ENCODE results near the gene DUSP5.
"Not testable (repeated sequence)": the region's sequence is repeated elsewhere in the genome, so short reads cannot be mapped to it uniquely, and the experiment has no call there.

The DUSP5 gene

DNA sequence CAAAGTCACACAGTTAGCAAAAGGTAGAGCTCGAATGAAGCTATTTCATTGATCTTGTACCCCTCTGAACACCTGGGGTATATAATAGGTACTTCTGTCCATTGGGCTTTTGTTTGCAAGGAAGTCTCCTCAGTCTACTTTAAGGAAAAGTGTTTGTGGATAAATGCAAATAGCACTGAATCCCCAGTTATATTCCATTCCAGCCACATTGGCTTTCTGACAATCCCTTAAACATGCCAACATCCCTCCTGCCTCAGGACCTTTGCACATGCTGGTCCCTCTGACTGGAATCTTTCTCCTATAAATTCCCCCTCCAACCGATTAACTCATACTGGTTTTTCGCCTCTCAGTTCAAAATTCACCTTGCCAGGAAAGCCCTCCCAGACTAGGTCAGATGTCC is 17.1 kb downstream of the DUSP5 start:
- DNase-seq: no peak

DNA sequence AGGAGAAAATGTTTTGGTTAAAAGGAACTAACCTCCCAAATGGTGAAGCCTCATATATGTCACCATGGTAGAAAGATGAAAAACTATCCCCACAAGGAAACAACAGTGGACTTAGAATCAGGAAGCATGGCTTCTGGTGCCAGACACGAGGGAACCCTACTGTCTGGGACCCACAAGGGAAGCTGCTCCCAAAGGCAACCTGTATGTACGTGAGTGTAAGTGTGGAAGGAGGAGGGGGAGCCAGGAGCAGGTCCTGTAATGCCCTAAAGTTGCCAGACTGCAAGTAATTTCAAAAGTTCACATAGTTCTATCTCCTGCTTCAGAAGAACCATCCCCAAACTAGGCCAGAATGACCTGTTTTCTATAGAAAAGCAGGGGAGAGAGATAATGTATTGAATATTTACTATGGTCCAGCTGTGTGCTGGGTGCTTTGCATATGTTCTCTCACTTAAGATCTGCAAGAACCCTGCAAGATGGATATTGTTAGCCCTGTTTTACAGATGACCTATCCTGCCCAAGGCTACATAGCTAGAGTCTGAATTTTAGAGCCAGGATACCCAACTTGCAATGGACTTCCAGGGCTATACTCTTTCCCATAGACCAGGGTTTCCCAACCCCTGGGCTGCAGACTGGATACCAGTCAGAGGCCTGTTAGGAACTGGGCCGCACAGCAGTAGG is 19.2 kb downstream of the DUSP5 start:
- no peak for DNase-seq

DNA sequence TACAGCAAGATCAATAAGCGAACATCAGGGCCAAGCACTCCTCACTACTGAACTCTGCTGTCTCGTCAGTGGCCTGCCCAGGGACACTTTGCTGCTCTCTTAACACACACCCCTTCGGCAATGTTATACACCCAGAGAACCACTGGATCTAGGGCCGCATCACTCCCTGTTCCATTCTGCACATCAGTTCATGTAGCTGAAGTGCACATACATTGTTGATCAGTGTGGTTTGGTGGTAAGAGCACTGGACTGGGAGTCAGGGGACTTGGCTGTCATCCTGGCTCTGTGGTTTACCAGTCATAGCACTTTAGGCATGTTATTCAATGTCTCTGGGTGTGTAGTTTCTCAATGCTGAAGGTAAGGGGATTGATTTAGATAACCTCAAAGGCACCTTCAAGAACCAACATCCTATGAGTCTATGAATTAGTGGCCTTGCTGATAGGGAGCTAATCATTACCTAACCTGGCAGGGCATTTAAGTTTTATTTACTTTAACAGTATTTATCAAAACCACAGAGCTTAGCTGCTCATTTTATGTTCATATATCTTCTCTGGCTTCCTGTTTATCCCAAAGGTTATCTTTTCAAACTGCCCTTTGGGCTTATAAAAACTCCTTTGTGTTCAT is 24.8 kb downstream of the DUSP5 start:
- DNase-seq: no peak

DNA sequence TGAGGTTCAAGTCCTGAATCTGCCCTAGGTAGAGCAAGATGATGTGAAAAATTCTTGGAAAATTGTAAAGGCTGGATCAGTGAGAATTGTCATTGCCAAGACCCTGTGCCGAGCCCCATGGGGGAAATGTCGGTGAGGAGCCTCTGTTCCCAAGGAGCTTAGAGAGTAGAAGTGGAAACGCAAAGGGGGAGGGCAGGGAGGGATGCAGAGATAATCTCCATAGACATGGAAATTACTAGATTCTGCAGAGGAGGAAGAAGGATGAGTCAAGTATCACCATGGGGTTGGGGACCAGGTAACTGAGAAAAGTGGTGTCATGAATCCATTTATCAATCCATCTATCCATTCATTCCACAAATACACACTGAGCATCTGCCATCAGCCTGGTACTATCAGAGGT is 26.0 kb downstream of the DUSP5 start:
- DNase-seq: no peak

DNA sequence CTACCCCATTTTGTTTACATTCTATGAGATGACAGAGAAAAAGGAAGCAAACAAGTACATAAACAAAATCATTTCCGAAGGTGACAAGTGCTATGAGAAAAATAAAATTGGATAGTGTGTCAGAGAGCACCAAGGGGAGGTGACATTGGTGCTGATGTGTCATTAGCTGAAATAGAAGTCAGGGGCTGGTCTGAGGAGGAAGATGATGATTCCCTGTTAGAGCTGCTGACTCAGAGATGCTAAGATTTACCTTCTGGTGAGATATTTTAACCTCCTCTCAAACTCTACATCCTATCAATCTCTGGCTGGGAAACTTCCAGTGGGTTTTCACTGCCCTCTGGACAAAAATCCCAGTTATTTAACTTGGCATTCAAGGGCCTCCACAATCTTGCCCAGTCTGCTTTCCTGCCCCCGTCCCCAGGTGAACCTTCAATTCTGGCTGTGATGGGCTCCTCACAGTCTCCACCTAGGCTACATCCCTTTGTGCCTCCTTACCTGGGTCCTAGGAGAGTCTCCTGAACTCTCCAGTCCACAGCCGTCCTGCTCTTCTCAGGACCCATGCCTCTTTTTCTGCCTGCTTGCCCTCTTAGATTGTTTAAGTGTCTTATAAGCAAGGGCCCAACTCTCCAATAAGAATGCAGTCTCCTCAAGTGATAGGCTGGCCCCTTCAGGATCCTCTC is 26.6 kb downstream of the DUSP5 start:
- DNase-seq: no peak

DNA sequence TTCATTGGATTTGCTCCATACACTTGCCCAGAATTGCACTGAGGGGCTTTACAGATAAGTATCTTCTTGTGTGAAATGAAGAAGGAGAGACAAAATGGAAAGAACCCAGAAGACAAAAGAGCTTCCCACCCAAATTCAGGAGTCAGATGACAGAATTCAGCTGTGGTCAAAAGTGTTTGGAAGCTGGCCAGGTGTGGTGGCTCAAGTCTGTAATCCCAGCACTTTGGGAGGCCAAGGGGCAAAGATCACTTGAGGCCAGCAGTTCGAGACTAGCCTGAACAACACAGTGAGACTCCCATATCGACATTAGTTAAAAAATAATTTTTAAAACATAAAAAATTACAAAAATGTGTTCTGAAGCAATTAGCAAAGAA is 27.1 kb downstream of the DUSP5 start:
- DNase-seq: no peak

DNA sequence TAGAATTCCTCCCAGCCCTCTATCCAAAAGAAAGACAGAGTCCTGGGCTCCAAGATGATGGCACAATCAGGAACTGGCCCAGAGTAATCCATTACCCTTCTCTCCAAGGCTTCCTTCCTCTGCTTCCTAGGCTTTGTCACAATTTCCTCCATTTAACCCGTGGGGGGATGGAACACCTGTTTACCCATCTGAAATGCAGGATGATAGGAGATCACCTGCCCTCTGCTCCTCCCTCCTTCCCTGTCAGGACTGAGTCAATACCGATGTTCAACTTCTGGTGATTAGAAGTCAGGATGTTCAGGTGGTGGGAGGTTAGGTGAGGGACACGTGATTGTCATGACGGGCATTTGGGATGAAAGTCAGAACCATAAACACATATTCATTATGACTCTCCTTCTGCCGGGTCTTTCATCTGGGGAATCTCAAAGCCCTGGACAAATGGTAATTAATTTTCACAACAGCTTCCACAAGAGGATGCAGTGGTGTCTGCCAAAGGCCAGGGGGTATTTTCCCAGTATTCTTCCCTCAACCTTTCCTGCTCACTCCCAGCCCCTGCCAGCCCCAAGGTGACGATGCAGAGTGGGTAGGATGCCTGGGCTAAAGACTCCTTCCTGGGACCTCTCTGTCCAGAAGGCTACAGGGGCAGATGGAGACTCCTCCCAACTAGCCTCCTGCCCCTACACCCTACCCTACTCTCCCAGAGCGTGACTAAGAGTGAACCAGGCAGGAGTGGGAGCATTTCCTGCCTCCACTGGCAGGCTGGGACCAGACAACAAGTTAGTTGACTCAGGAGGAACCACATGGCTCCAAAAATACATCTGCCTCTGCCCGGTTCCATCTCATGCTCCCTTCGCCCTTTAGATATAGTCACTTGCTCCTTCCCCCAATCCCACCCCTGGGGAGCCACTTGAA is 27.9 kb downstream of the DUSP5 start:
- DNase-seq: no peak

DNA sequence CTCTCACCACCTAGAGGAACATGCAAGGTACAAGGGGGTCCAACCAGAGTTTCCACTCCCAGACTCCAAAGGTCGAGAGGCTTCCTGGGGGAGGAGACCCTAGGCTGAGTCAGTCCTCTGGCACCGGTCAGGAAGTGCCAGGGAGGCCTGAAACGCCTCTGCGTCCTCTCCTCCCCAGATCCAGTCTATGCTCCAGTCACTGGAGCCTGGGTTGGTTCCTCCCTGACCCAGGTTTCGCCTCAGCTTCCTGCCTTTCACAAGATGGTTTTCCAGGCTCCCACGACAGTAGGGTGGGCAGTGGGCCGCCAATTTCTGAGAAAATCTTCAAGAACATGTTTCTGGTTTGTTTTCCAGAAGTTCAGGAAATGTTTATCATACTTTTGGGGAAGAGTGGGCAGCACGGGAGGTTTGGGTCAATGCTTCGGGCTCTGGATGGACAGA is 30.0 kb downstream of the DUSP5 start:
- DNase-seq: no peak

DNA sequence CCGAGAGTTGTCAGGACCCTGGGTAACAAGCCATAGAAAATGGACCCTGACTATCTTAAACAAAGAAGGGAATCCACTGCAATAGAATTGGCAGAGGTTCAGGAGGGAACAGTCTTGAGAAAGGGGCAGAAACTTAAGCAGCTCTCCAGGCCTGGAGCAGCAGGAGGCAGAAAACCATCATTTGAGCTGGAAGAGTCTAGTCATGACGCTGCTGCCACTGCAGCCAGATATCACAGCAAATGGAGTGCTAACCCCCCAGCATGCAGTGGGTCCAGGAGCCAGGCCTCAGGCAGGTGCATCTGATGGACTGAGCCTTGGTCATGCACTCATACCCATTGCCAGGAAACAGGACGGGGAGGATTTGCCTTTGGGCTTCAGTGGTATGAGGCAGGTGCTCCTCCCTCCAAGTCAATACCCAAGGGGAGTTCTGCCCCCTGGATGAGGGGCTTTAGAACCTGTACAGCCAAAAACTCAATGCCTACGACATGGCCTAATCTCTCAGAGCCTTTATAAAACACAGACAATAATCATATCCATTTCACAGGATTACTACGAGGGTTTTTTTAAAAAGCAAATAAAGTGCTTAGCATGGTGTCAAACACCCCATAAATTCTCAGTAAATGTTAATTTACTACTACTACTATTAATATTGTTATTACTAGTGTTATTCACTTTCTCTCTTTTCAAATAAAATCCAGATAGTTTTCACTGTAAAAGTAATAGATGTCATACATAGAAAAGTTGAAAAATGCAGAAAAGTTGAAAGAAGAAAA is 30.7 kb downstream of the DUSP5 start:
- DNase-seq: no peak

DNA sequence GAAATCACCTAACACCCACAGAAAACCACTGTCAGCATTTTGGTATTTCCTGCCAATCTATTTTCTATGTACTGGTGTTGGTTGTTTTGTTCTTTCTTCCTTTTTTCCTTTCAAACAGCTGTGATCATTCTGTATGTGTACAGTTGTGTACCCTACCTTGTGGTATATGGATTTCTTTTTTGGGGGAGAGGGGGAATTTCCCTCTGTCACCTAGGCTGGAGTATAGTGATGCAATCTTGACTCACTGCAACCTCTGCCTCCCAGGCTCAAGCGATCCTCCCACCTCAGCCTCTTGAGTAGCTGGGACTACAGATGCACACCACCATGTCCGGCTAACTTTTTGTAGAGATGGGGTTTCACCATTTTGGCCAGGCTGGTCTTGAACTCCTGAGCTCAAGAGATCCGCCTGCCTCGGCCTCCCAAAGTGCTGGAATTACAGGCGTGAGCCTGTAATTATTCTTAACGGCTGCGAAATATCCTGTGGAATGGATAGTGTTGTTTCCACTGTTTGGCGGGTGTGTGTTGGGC is 31.4 kb downstream of the DUSP5 start:
- not testable (repeated sequence) for DNase-seq

DNA sequence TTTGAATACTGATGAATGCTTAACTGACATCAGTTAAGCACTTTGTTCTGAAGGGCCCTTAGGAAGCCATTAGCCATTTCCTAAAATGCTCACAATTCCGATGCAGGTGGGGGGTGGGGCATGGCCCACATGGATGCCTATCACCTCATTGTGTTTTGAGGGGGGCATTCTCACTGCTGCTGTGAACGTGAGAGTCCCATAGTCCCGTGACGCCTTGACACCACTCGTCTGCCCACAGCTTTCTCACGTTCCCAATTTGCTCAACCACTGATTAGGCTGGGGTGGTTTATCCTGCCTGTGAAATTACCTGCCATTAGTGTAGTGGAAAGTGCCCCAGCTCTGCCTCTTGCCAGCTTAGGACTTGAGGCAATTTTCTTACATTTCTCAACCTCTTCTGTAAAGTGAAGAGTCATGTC is 31.9 kb downstream of the DUSP5 start:
- DNase-seq: no peak

DNA sequence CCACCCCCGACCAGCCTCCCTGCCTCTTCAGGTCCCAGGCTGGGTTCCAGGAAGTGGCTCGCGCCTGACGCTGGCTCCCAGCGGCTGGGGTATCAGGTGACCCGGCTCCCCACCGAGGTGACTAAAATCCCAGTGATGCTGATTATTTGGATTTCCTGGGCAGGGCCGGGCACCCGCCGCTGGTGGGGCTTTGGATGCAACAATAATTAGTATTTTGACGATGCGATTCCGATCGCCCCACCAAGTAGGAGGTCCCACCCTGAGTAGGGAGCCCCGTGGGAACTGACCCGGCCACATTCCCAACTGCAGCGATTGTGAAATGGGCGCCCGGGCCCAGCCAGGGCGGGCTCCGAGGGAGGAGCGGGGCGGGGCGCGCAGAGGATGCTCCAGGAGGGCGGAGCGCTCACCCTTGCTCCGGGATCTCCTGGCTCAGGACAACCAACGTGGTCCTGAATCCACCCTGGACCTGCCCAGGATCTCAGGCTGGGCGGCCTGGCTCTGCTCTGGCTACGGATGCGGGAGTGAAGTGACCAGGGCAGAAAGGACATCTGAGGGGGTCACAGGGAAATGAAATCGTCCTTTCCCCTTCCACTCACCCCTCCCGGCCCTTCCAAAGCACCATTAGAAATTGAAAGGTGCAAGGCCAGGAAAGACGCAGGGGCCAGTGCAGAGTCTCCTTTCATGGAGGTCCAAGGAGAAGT is 32.6 kb downstream of the DUSP5 start:
- no peak for DNase-seq

DNA sequence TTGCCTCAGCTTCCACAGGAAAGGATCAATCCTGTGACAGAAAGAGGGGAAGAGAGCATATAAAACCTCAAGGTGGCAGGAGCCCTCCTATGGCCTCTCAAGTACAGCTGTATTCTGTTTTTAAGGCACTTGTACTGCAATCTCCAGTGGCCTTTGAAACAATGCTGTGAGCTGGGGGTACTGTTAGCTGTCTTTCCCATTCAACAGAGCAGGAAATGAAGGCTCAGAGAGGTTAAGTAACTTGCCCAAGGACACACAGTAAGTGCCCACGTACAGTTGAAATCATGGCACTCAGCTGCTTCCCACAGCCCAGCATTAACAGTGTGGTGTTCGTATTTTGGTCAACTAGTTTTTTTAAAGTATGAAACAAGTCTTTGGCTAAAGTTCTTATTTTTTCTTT is 34.0 kb downstream of the DUSP5 start:
- DNase-seq: no peak

DNA sequence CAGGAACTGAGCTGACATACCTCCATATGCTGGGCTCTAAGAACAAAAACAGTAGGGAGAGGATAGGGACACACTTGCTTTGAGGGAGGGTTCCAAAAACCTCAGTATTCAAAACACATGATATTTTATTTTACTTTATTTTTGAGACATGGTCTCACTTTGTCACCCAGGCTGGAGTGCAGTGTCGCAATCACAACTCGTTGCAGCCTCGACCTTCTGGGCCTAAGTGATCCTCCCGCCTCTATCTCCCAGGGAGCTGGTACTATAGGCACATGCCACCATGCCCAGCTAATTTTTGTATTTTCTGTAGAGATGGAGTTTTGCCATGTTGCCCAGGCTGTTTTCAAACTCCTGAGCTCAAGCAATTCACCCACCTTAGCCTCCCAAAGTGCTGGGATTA is 34.9 kb downstream of the DUSP5 start:
- not testable (repeated sequence) for DNase-seq

DNA sequence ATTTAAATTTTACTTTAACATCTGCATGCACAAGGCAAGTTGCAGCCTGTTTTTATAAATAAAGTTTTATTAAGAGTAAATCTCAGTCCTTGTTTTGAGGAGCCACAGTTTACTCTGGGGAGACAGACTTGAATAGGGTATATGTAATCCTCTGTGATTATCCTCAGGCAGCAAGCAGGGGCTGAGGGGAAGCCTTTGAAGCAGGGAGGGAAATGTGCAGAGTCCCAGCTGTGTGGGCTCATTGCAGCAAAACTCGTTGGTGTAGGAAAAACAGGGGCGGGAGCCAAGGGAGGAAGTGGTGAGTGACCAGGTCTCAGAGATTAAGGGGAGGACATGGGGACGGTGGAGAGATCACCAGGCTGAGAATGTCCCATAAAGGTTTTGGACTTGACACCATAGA is 35.4 kb downstream of the DUSP5 start:
- no peak for DNase-seq

DNA sequence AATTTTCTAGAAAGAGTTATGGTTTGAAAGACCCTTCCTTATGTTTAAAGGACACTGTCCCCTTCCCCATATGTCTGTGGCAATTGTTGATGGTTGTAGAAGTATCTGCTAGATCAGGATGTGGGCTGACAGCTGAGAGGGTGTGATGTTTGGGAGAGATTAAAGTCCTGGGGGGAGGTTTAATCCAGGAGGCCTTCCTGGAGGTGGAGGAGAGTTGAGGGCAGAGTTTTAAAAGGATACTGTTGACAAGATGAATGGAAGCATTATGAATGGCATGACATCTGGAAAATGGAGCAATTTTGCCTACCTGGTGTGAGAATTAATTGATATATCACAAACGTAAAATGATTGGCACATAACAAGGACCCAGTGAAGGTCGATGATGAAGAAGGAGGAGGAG is 36.9 kb downstream of the DUSP5 start:
- DNase-seq: no peak

DNA sequence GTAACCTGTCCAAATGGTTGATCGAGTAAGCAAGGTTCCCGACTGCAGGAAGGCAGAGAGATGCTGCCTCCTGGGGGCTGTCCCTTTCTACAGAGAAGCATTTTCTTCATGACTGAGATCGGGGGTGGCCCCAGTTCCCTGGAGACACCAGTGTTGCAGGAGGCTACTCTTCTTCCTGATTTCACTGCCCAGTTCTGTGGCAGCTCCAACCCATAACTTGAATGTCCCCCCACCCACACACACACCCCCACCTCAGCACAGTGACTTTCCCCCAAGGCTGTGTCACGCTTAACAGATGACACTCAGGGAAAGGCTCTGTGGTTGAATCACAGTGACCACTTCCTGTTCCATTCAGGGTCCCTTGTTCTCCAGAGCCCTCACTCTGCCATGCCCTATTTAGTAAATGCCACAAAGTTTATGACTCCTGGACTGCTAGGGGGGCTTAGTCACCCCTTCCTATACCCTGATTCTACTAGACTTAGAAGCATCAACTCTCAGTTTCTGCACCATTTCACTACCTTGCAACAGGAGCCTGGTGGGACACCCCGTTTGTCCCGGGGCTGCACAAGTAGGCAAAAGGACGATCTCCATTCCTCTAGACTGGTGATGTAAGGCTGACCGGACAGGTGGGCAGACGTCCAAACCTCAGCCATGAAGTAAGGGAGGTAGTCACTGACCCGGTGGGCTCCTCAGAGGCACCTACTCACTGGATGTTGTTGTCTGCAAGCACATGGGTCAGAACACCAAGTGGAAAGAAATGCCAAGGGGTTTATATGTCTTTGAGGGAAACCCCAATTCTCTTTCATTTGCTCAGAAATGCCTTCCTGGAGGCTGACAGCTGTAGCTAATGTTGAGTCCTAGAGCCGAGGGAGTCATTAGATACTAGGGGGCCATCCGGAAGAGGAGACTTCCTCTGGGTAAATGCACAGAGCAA is 38.5 kb downstream of the DUSP5 start:
- no peak for DNase-seq

DNA sequence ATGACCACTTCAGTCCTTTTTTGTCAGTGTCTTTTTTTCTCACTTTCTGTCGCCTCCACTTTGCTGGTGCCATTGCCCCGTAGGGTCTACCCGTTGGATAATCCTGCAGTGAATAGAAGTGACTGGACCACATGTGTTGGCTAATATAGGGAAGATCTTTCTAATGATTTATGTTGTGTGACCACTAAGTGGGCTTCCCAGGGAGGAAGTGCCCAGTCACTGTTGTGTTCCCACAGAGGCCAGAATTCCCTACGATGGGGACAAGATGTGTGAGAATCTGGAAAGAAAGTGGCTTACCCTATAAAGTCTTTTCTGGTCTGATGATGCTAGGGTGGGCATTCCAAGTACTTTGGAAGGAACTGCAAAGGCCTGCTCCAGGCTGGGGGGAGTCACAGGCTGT is 41.4 kb downstream of the DUSP5 start:
- DNase-seq: no peak

DNA sequence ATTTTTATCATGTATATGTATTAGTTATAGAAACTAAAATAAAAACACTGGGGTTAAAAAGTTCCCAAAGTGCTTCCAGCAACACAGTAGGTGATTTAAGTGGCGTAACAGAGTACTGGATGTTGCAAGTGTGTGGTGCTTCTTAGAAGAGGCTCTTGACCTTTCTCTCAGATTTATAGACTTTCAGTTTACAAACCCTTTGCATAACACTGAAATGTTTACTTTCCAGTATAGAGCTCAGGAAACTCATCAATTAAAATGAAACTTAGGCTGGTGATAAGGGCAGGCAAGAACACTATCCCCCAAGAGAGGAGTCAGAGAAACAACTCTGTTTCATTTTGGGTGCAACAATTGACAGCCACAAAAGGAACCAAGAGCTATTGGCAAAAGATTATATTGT is 42.3 kb downstream of the DUSP5 start:
- DNase-seq: no peak

Measured in anterior cingulate cortex (tissue), 58 donors.